Measurements from ENCODE around the gene OSBPL1A. TPM values are rescaled to one million over a fixed set of nuclear protein-coding genes. Genes with fewer than 3 reads are reported as not detected.

The OSBPL1A gene
- total and polyA plus RNA-seq, 2 of the 8 experiments (the other 6 are each of a cell fraction or from before 2014, with no cell fraction given): 53.2 to 74.9 TPM

DNA sequence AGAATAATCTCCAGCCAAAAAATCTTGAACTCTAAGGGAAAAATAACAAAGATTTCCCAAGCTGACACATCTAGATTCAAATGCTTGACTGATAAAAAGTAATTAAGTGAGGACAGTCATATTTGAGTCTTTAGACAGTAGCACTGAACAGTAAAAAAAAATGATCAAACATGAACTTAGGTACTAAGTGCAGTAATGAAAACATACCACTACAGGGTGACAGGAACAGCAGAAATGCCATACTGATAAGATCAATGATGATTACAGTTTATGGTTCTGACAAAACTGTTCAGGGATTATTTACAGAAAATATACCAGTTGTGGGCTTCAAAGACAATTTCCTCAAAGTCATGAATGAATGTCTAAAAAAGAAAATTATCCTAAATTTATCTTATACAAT is 80.3 kb downstream of the OSBPL1A start (continued):
- no peak for TF ChIP-seq FOSL1 (IDR thresholded peaks at IDR 0.05; ENCODE audit: insufficient read depth, low read depth, low read length)
- no peak for TF ChIP-seq SRF (IDR thresholded peaks at IDR 0.05; ENCODE audit: low read depth, low read length)
- no peak for TF ChIP-seq EP300 (IDR thresholded peaks at IDR 0.05; ENCODE audit: borderline replicate concordance in 1 of 2, low read depth in 2 of 2, low read length in 2 of 2)
